Measurements from ENCODE around the gene YIPF1.

The YIPF1 gene

GRCh38 chr1:53889304-53890298 is at the start of gene YIPF1:
YIPF1 (minus strand) TSS chr1:53889797; CDS start chr1:53888937, 860 bp downstream.
- DNase-seq (ENCODE audit: low read depth, low spot score), result peak; percentile 70

- no peak for DNase-seq (ENCODE audit: low read depth, low spot score)
These were observed 48.7 kb upstream of the YIPF1 start for GRCh38 chr1:53938136-53938830.

GRCh38 chr1:53936430-53936829 is 46.8 kb upstream of the YIPF1 start:
- DNase-seq (ENCODE audit: low read depth, low spot score), result no peak

- no peak for DNase-seq (ENCODE audit: low read depth, low spot score)
These were observed 44.7 kb upstream of the YIPF1 start for GRCh38 chr1:53934170-53934765.

GRCh38 chr1:53931523-53931922 is 41.9 kb upstream of the YIPF1 start:
- no peak for DNase-seq (ENCODE audit: low read depth, low spot score)

- no peak for DNase-seq (ENCODE audit: low read depth, low spot score)
These were observed 41.3 kb upstream of the YIPF1 start for GRCh38 chr1:53930932-53931331.

- no peak for DNase-seq (ENCODE audit: low read depth, low spot score)
These were observed 39.8 kb upstream of the YIPF1 start for GRCh38 chr1:53929246-53929960.

- DNase-seq (ENCODE audit: low read depth, low spot score), result no peak
These were observed 37.8 kb upstream of the YIPF1 start for GRCh38 chr1:53927376-53927881.

GRCh38 chr1:53919675-53920066 is 30.1 kb upstream of the YIPF1 start:
- DNase-seq (ENCODE audit: low read depth, low spot score), result no peak

GRCh38 chr1:53918343-53918742 is 28.7 kb upstream of the YIPF1 start:
- DNase-seq (ENCODE audit: low read depth, low spot score), result no peak

GRCh38 chr1:53913352-53914033 is 23.9 kb upstream of the YIPF1 start:
- no peak for DNase-seq (ENCODE audit: low read depth, low spot score)

GRCh38 chr1:53911442-53911841 is 21.8 kb upstream of the YIPF1 start:
- DNase-seq (ENCODE audit: low read depth, low spot score), result no peak

- no peak for DNase-seq (ENCODE audit: low read depth, low spot score)
These were observed 20.3 kb upstream of the YIPF1 start for GRCh38 chr1:53909946-53910345.

- no peak for DNase-seq (ENCODE audit: low read depth, low spot score)
These were observed 16.5 kb upstream of the YIPF1 start for GRCh38 chr1:53906121-53906520.

- no peak for DNase-seq (ENCODE audit: low read depth, low spot score)
These were observed 15.9 kb upstream of the YIPF1 start for GRCh38 chr1:53905509-53905908.

- no peak for DNase-seq (ENCODE audit: low read depth, low spot score)
These were observed 12.9 kb upstream of the YIPF1 start for GRCh38 chr1:53902235-53903138.

GRCh38 chr1:53899708-53900107 is 10.1 kb upstream of the YIPF1 start:
- no peak for DNase-seq (ENCODE audit: low read depth, low spot score)

- DNase-seq (ENCODE audit: low read depth, low spot score), result no peak
These were observed 9.6 kb upstream of the YIPF1 start for GRCh38 chr1:53899206-53899628.

- DNase-seq (ENCODE audit: low read depth, low spot score), result no peak
These were observed 7.1 kb upstream of the YIPF1 start for GRCh38 chr1:53896635-53897229.

All from activated CD4-positive, CD25-positive, alpha-beta regulatory T cell treated with anti-CD3 and anti-CD28 coated beads, Interleukin-2, amount 50 U/mL, for 16 hours (primary cell).